HT1080 (cell line): ENCODE results near the gene ENO3. TPM values are rescaled to one million over a fixed set of nuclear protein-coding genes. Genes with fewer than 3 reads are reported as not detected.

ENCODE experiments used
- DNase-seq: peaks from one replicate; pipeline ENCODE4 v3.0.0-alpha.2; 2015; ENCODE audit warnings: low read depth
- total RNA-seq: library from RNA; depleted of rRNA; stranded (reverse); fragments of >200 nt; shearing (Covaris generic); gene quantifications from 2 replicates; pipeline ENCODE4 v1.2.3, GENCODE V29; 2014

The ENO3 gene
- total RNA-seq, 1 experiment from 2014 or later: 3.0 TPM

GRCh38 chr17:4972752-4973151, 21.8 kb downstream of the ENO3 start:
- DNase-seq: no peak

- no peak for DNase-seq
Observed at GRCh38 chr17:4973256-4974114, 22.6 kb downstream of the ENO3 start.

- DNase-seq: no peak
Observed at GRCh38 chr17:4974115-4974670, 23.3 kb downstream of the ENO3 start.

- DNase-seq: no peak
Observed at GRCh38 chr17:4978726-4979125, 27.8 kb downstream of the ENO3 start.

- peak; percentile 44 for DNase-seq
Observed at GRCh38 chr17:4980644-4981216, 29.8 kb downstream of the ENO3 start.

GRCh38 chr17:4982305-4982704, 31.4 kb downstream of the ENO3 start:
- no peak for DNase-seq

- peak; percentile 23 for DNase-seq
Observed at GRCh38 chr17:4986403-4986802, 35.5 kb downstream of the ENO3 start.

GRCh38 chr17:4986951-4987766, 36.2 kb downstream of the ENO3 start, which contains the start of gene CAMTA2:
TSS of gene CAMTA2 (minus strand) at chr17:4987675. CDS start at chr17:4986222, 1,453 bp downstream.
- peak; percentile 86 for DNase-seq

- DNase-seq: no peak
Observed at GRCh38 chr17:4987767-4988567, 37.0 kb downstream of the ENO3 start.

GRCh38 chr17:4994081-4994595, 43.2 kb downstream of the ENO3 start:
- DNase-seq: no peak

- DNase-seq: peak; percentile 86
Observed at GRCh38 chr17:4997302-4998026, 46.5 kb downstream of the ENO3 start, which contains the start of the genes INCA1 and KIF1C. TSS of gene INCA1 (minus strand) at chr17:4997522. CDS start at chr17:4994437, 3,085 bp downstream. TSS of gene KIF1C (plus strand) at chr17:4997950. CDS start at chr17:5000247, 2,297 bp downstream.

- DNase-seq: no peak
Observed at GRCh38 chr17:4998027-4998731, 47.3 kb downstream of the ENO3 start.

- DNase-seq: no peak
Observed at GRCh38 chr17:4998732-4999429, 48.0 kb downstream of the ENO3 start.

- no peak for DNase-seq
Observed at GRCh38 chr17:4999430-5000093, 48.6 kb downstream of the ENO3 start.

- DNase-seq: no peak
Observed at GRCh38 chr17:5000237-5000639, 49.3 kb downstream of the ENO3 start.

GRCh38 chr17:5002121-5002788, 51.3 kb downstream of the ENO3 start:
- DNase-seq: no peak

- no peak for DNase-seq
Observed at GRCh38 chr17:5003214-5003867, 52.4 kb downstream of the ENO3 start.
